Brain microvascular endothelial cell (primary cell): ENCODE data around the gene IL19.
A peak's percentile ranks its signal among the peaks of the same experiment; 100 is the strongest.

Experiments used
- DNase-seq: peaks from one replicate; pipeline ENCODE4 v3.0.0-alpha.2; 2020
- H3K27ac ChIP-seq: fragments of 250-450 bp; sonication (Bioruptor Pico); 2 replicates; pipeline ENCODE4 v1.5.1; 2020; ENCODE audit warnings: mild to moderate bottlenecking, moderate library complexity
- H3K27me3 ChIP-seq: fragments of 250-450 bp; sonication (Bioruptor Pico); replicated peaks from 2 replicates; pipeline ENCODE4 v1.5.1; 2020; ENCODE audit warnings: mild to moderate bottlenecking
- H3K36me3 ChIP-seq: fragments of 250-450 bp; sonication (Bioruptor Pico); replicated peaks from 2 replicates; pipeline ENCODE4 v1.5.1; 2020; ENCODE audit warnings: mild to moderate bottlenecking
- H3K4me3 ChIP-seq: 2 replicates; pipeline ENCODE4 v1.5.1; 2011; ENCODE audit warnings: low read depth, mild to moderate bottlenecking, control low read depth, low read length, moderate library complexity
- CTCF ChIP-seq: IDR thresholded peaks from 2 replicates; pipeline ENCODE4 v1.5.1; 2011; ENCODE audit warnings: low read depth, mild to moderate bottlenecking, moderate library complexity, low read length, control low read depth, inconsistent platforms; ENCODE audit errors: missing control alignments
- in situ Hi-C: cut with HindIII; loops from 2 replicates; pipeline ENCODE4 v1.10.0; 2017; ENCODE audit warnings: low sequenced_read_pairs, low pct_ligation_motif_present

The IL19 gene

DNA sequence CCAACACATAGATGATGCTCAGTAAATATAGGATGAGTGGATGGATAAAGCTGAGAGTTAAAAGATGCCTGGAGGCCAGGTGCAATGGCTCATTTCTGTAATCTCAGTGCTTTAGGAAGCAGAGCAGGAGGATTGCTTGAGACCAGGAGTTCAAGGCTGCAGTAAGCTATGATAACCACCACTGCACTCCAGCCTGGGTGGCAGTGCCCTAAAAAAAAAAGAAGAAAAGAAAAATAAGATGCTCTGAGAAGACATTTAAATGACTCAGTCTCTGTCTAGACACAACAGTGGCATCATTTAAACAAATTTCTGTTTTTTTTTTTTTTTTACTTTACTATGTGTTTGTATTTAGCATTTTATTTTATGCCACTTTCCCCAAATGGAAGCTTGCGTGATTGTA, 25.3 kb upstream of the IL19 start:
- TF ChIP-seq CTCF: no peak
- no peaks in the 10 kb centered on the region for H3K36me3 ChIP-seq
- no peak overlapping the region for H3K27ac ChIP-seq
- in situ Hi-C loops: no loop called here
- H3K27me3 ChIP-seq: no peaks in the 10 kb centered on the region
- DNase-seq: no peak
- no peak overlapping the region for H3K4me3 ChIP-seq

DNA sequence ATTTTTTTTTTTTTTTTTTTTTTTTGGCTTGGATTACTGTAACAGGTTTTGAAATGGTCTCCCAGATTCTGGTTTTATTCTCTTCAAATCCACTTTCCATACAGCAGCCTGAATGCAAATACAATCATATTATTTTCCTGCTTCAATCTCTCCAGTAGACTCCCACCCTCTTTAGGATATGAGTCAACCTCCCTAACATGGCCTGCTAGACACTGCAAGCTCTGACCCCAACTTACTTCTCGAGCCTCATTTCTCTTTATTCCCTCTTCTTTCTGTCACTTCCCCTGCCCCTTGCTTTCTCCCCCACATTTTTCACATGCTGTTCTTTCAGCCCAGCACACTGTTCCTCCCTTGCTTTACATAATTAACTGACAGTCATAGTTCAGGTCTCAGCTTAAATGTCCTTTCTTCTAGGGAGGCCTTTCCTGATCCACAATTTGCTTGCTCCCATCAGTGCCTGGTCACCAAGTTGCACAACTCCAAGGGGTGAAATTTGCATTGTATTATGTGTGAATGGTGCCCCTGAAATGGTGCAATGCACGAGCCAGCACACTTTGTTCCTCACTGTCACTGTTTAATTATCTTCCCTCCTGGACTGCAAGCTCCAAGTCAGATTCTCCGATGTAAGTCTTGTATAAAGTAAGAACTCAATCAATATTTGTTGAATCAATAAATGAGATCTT, 22.1 kb upstream of the IL19 start:
- no peaks in the 10 kb centered on the region for H3K36me3 ChIP-seq
- no peak for TF ChIP-seq CTCF
- in situ Hi-C loops: no loop called here

GRCh38 chr1:206751891-206752290, 18.7 kb upstream of the IL19 start:
- DNase-seq: no peak
- in situ Hi-C loops: no loop called here
- Histone ChIP-seq H3K4me3 (no peak overlapping the region), H3K36me3 (no peaks in the 10 kb centered on the region), H3K27me3 (no peaks in the 10 kb centered on the region), H3K27ac (no peak overlapping the region)
- TF ChIP-seq CTCF: no peak

More for the DNA sequence above, 22.1 kb upstream of the IL19 start:
- Histone ChIP-seq H3K4me3 (no peak overlapping the region), H3K27ac (no peak overlapping the region), H3K27me3 (no peaks in the 10 kb centered on the region)
- DNase-seq: no peak

GRCh38 chr1:206752481-206752880, 18.1 kb upstream of the IL19 start:
- DNase-seq: no peak
- in situ Hi-C loops: no loop called here
- Histone ChIP-seq H3K27me3 (no peaks in the 10 kb centered on the region), H3K36me3 (no peaks in the 10 kb centered on the region), H3K4me3 (no peak overlapping the region), H3K27ac (no peak overlapping the region)
- TF ChIP-seq CTCF: no peak

- Histone ChIP-seq H3K27ac (no peak overlapping the region), H3K4me3 (no peak overlapping the region), H3K27me3 (peaks cover under 1% of the 10 kb centered on the region), H3K36me3 (no peaks in the 10 kb centered on the region)
- in situ Hi-C loops: no loop called here
- TF ChIP-seq CTCF: no peak
- peak; percentile 12 for DNase-seq
Observed at GRCh38 chr1:206753141-206753540, 17.4 kb upstream of the IL19 start.

DNA sequence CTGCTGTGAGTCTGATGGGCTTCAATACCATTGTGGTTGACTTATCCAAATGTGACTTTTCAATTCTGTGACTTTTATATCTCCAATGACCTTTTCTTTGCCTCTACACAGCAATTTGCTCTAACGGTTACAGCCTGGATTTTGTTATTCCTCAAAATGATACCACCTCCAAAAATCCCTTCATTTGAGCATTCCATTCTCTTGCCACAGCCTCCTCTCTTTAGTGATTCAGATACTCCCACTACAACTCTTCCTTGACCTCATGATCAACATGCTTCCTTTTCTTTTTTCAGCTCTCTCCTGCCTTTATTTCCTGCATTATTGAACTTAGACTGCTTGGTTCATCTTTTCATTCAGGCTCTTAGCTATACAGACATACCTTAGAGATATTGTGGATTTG, 16.6 kb upstream of the IL19 start:
- TF ChIP-seq CTCF: no peak
- DNase-seq: no peak
- no peaks in the 10 kb centered on the region for H3K36me3 ChIP-seq
- H3K27ac ChIP-seq: no peak overlapping the region
- in situ Hi-C loops: no loop called here
- no peak overlapping the region for H3K4me3 ChIP-seq
- H3K27me3 ChIP-seq: peaks cover 5% of the 10 kb centered on the region
